ENCODE data around the gene TRPT1. TPM values are rescaled to one million over a fixed set of nuclear protein-coding genes. Genes with fewer than 3 reads are reported as not detected.
A peak's percentile ranks its signal among the peaks of the same experiment; 100 is the strongest.

The TRPT1 gene, protein sequence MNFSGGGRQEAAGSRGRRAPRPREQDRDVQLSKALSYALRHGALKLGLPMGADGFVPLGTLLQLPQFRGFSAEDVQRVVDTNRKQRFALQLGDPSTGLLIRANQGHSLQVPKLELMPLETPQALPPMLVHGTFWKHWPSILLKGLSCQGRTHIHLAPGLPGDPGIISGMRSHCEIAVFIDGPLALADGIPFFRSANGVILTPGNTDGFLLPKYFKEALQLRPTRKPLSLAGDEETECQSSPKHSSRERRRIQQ
- total RNA-seq = 10 to 100 TPM; 40.8 to 90.3 (median 55.6) TPM
- polyA plus RNA-seq = 100 to 1,000 TPM in 2 of 3 donors, 10 to 100 TPM in 1; 17.9 to 205 (median 175) TPM
- long read RNA-seq, donor 1, transcript TRPT1-203 (7 exons, 865 nt) = minor isoform, 9 of 436 reads
- long read RNA-seq, donor 1, transcript TRPT1-201 (8 exons, 962 nt) = major isoform, 26 of 436 reads
- long read RNA-seq, donor 1, partial matches to known transcripts = 181 of 436 reads
- long read RNA-seq, donor 1, other reads (novel, unspliced or antisense) = 220 of 436 reads
- long read RNA-seq, donor 2, transcript TRPT1-201 (8 exons, 962 nt) = major isoform, 17 of 31 reads
- long read RNA-seq, donor 2, transcript TRPT1-203 (7 exons, 865 nt) = minor isoform, 6 of 31 reads
- long read RNA-seq, donor 2, partial matches to known transcripts = 6 of 31 reads
- long read RNA-seq, donor 2, other reads (novel, unspliced or antisense) = 0 of 31 reads
- long read RNA-seq, donor 3, transcript TRPT1-201 (8 exons, 962 nt) = major isoform, 9 of 326 reads
- long read RNA-seq, donor 3, transcript TRPT1-203 (7 exons, 865 nt) = minor isoform, 6 of 326 reads
- long read RNA-seq, donor 3, partial matches to known transcripts = 157 of 326 reads
- long read RNA-seq, donor 3, other reads (novel, unspliced or antisense) = 154 of 326 reads
- long read RNA-seq, donor 4, transcript TRPT1-201 (8 exons, 962 nt) = minor isoform, 10 of 33 reads
- long read RNA-seq, donor 4, transcript TRPT1-203 (7 exons, 865 nt) = major isoform, 13 of 33 reads
- long read RNA-seq, donor 4, partial matches to known transcripts = 1 of 33 reads
- long read RNA-seq, donor 4, other reads (novel, unspliced or antisense) = 9 of 33 reads
- long read RNA-seq, donor 5, transcript TRPT1-201 (8 exons, 962 nt) = major isoform, 34 of 105 reads
- long read RNA-seq, donor 5, transcript TRPT1-203 (7 exons, 865 nt) = minor isoform, 11 of 105 reads
- long read RNA-seq, donor 5, partial matches to known transcripts = 12 of 105 reads
- long read RNA-seq, donor 5, other reads (novel, unspliced or antisense) = 44 of 105 reads
- long read RNA-seq, donor 6, transcript TRPT1-201 (8 exons, 962 nt) = minor isoform, 8 of 42 reads
- long read RNA-seq, donor 6, transcript TRPT1-203 (7 exons, 865 nt) = major isoform, 10 of 42 reads
- long read RNA-seq, donor 6, partial matches to known transcripts = 1 of 42 reads
- long read RNA-seq, donor 6, other reads (novel, unspliced or antisense) = 23 of 42 reads
- long read RNA-seq, donor 7, transcript TRPT1-201 (8 exons, 962 nt) = major isoform, 9 of 33 reads
- long read RNA-seq, donor 7, partial matches to known transcripts = 12 of 33 reads
- long read RNA-seq, donor 7, other reads (novel, unspliced or antisense) = 9 of 33 reads
- long read RNA-seq, donor 8, transcript TRPT1-203 (7 exons, 865 nt) = minor isoform, 13 of 44 reads
- long read RNA-seq, donor 8, transcript TRPT1-201 (8 exons, 962 nt) = major isoform, 24 of 44 reads
- long read RNA-seq, donor 8, partial matches to known transcripts = 7 of 44 reads
- long read RNA-seq, donor 8, other reads (novel, unspliced or antisense) = 0 of 44 reads
- long read RNA-seq, donor 9, transcript TRPT1-203 (7 exons, 865 nt) = minor isoform, 12 of 296 reads
- long read RNA-seq, donor 9, transcript TRPT1-201 (8 exons, 962 nt) = major isoform, 16 of 296 reads
- long read RNA-seq, donor 9, partial matches to known transcripts = 125 of 296 reads
- long read RNA-seq, donor 9, other reads (novel, unspliced or antisense) = 140 of 296 reads
- long read RNA-seq, donor 10, transcript TRPT1-203 (7 exons, 865 nt) = major isoform, 6 of 242 reads
- long read RNA-seq, donor 10, transcript TRPT1-201 (8 exons, 962 nt) = minor isoform, 5 of 242 reads
- long read RNA-seq, donor 10, partial matches to known transcripts = 107 of 242 reads
- long read RNA-seq, donor 10, other reads (novel, unspliced or antisense) = 122 of 242 reads

GRCh38 chr11:64225608-64226506 is at the start of gene TRPT1, which contains the start of gene NUDT22:
TSS of gene TRPT1 (minus strand) at chr11:64226186. CDS start at chr11:64225860, 326 bp downstream.
TSS of gene NUDT22 (plus strand) at chr11:64226274. CDS start at chr11:64226653, 379 bp downstream.
- DNase-seq = peak; percentile 86 to 94 (median 90)
- peaks cover 0 to 12% of the 10 kb centered on the region in 2 donors for H3K36me3 ChIP-seq (replicated peaks in 1 of 2)
- TF ChIP-seq POLR2A (IDR thresholded peaks at IDR 0.05) = peak; percentile 44 to 71
- TF ChIP-seq, protein P1, sequence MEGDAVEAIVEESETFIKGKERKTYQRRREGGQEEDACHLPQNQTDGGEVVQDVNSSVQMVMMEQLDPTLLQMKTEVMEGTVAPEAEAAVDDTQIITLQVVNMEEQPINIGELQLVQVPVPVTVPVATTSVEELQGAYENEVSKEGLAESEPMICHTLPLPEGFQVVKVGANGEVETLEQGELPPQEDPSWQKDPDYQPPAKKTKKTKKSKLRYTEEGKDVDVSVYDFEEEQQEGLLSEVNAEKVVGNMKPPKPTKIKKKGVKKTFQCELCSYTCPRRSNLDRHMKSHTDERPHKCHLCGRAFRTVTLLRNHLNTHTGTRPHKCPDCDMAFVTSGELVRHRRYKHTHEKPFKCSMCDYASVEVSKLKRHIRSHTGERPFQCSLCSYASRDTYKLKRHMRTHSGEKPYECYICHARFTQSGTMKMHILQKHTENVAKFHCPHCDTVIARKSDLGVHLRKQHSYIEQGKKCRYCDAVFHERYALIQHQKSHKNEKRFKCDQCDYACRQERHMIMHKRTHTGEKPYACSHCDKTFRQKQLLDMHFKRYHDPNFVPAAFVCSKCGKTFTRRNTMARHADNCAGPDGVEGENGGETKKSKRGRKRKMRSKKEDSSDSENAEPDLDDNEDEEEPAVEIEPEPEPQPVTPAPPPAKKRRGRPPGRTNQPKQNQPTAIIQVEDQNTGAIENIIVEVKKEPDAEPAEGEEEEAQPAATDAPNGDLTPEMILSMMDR (IDR thresholded peaks at IDR 0.05) = peak in 1 of 6 experiments; percentile 18
- H3K27me3 ChIP-seq = no peaks in the 10 kb centered on the region
- peak within 1 kb of the TSS; percentile 69 to 84 (median 74) for H3K4me3 ChIP-seq
- H3K4me1 ChIP-seq (replicated peaks in 1 of 2) = peaks cover 14 to 37% of the 10 kb centered on the region in 2 donors
- intact Hi-C loops (cut with DNase I) = no loop called here
- peak within 1 kb of the TSS; percentile 66 to 92 (median 83) for H3K27ac ChIP-seq
- no peaks in the 10 kb centered on the region for H3K9me3 ChIP-seq (replicated peaks in 1 of 3)
- 0 to 1% (median 0%) methylated on average over 11 to 54 of the region's 54 CpGs for WGBS, 4 donors

- no peak for DNase-seq
- H3K36me3 ChIP-seq (replicated peaks in 1 of 2) = peaks cover 0 to 31% of the 10 kb centered on the region in 2 donors
- intact Hi-C loops (cut with DNase I) = no loop called here
- H3K27ac ChIP-seq = no peak overlapping the region
- WGBS, 4 donors = 88 to 92% (median 92%) methylated on average over 8 to 15 of the region's 15 CpGs
- no peaks in the 10 kb centered on the region for H3K9me3 ChIP-seq (replicated peaks in 1 of 3)
- no peak overlapping the region for H3K4me3 ChIP-seq
- no peaks in the 10 kb centered on the region for H3K27me3 ChIP-seq
- TF ChIP-seq, protein P1 (IDR thresholded peaks at IDR 0.05) = no peak
- no peak for TF ChIP-seq POLR2A (IDR thresholded peaks at IDR 0.05)
- peaks cover 7 to 11% of the 10 kb centered on the region in 2 donors for H3K4me1 ChIP-seq (replicated peaks in 1 of 2)
Measured at GRCh38 chr11:64275031-64275800, 49.2 kb upstream of the TRPT1 start.
